ENCODE measurements around the gene EPN2.

DNA sequence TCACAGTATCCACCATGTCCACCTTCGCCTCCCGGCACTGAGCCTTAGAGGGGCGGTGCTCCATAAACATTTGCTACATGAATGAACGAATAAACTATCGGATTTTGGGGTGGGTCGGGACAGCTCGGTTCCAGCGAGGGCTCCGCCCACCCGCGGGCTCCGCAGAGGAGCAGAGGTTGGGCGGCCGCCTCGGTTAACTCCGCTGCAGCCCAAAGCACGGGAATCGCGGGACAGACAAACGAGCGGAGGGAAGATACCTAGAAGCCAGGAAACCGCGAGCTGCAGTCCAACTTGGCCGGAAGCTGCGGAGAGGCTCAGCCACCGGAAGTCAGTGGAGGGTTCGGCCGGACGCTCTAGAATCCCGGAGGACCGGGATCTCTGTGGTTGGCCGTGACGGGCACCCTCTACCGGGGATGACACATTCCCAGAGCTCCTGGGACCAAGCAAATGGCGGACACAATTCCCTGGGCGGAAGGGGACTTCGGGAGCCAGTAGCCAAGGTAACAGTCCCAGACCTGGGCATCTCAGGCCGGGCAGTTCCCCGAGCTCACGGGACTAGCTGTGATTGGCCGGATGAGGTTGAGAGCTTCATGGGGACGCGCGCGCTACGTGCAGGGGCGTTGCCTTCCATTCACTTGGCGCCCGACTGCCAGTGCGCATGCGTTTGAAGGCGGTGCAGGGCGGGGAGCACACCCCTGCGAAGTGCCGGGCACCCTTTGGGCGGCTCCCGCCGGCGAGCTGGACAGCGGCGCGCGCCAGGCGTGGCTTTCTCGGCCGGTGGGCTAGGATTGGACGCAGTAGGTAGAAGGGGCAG lies 140.6 kb downstream of the EPN2 start:
- TF ChIP-seq ATF3 (IDR thresholded peaks at IDR 0.05) (no peak), CTCF (IDR thresholded peaks at IDR 0.05; ENCODE audit: low read depth, low read length, missing input control) (no peak), TAF1 (conservative IDR thresholded peaks at IDR 0.05) (peak; percentile 78), YY1 (IDR thresholded peaks at IDR 0.05) (peak; percentile 95), RAD21 (IDR thresholded peaks at IDR 0.05) (peak in 1 of 2 donors; percentile 14), EGR1 (IDR thresholded peaks at IDR 0.05; ENCODE audit: low read depth in 2 of 2) (peak in 1 of 2 donors; percentile 49)
- TF ChIP-seq, protein P1, sequence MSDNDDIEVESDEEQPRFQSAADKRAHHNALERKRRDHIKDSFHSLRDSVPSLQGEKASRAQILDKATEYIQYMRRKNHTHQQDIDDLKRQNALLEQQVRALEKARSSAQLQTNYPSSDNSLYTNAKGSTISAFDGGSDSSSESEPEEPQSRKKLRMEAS (IDR thresholded peaks at IDR 0.05) = peak; percentile 24
- TF ChIP-seq, protein P2, sequence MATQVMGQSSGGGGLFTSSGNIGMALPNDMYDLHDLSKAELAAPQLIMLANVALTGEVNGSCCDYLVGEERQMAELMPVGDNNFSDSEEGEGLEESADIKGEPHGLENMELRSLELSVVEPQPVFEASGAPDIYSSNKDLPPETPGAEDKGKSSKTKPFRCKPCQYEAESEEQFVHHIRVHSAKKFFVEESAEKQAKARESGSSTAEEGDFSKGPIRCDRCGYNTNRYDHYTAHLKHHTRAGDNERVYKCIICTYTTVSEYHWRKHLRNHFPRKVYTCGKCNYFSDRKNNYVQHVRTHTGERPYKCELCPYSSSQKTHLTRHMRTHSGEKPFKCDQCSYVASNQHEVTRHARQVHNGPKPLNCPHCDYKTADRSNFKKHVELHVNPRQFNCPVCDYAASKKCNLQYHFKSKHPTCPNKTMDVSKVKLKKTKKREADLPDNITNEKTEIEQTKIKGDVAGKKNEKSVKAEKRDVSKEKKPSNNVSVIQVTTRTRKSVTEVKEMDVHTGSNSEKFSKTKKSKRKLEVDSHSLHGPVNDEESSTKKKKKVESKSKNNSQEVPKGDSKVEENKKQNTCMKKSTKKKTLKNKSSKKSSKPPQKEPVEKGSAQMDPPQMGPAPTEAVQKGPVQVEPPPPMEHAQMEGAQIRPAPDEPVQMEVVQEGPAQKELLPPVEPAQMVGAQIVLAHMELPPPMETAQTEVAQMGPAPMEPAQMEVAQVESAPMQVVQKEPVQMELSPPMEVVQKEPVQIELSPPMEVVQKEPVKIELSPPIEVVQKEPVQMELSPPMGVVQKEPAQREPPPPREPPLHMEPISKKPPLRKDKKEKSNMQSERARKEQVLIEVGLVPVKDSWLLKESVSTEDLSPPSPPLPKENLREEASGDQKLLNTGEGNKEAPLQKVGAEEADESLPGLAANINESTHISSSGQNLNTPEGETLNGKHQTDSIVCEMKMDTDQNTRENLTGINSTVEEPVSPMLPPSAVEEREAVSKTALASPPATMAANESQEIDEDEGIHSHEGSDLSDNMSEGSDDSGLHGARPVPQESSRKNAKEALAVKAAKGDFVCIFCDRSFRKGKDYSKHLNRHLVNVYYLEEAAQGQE (IDR thresholded peaks at IDR 0.05) = peak; percentile 97

Data from liver (tissue), 3 donors.